HEK293T (cell line): ENCODE results near the gene EIF1AX.
"Not testable (repeated sequence)": the region's sequence is repeated elsewhere in the genome, so short reads cannot be mapped to it uniquely, and the experiment has no call there.

Source experiments
- CTCF ChIA-PET: fragments of 350-600 bp; formaldehyde crosslinking; extraction: SDS; loops from one replicate; lab custom pipeline; 2021; ENCODE audit warnings: antibody characterized with exemption, inconsistent platforms; lab: Yijun Ruan, JAX
- POLR2A ChIA-PET: fragments of 350-600 bp; formaldehyde crosslinking; extraction: SDS; loops from one replicate; lab custom pipeline; 2020; ENCODE audit warnings: antibody characterized with exemption, inconsistent platforms; lab: Yijun Ruan, JAX
- DNase-seq: peaks from one replicate; pipeline ENCODE4 v3.0.0; 2012; ENCODE audit warnings: mixed read lengths; ENCODE audit errors: extremely low spot score
- ARNT ChIP-seq: fragments of 450-650 bp; IDR thresholded peaks from 2 replicates; pipeline ENCODE4 v1.6.1; 2017; ENCODE audit warnings: mild to moderate bottlenecking
- BHLHE40 ChIP-seq: fragments of 450-650 bp; IDR thresholded peaks from 2 replicates; pipeline ENCODE4 v1.6.1; 2016; ENCODE audit warnings: mild to moderate bottlenecking, moderate library complexity, borderline replicate concordance
- CTBP1 ChIP-seq: fragments of 450-650 bp; IDR thresholded peaks from 2 replicates; pipeline ENCODE4 v1.6.1; 2016; ENCODE audit warnings: borderline replicate concordance
- ELF4 ChIP-seq: fragments of 450-650 bp; IDR thresholded peaks from 2 replicates; pipeline ENCODE4 v1.6.1; 2017; ENCODE audit warnings: antibody characterized with exemption
- FOXA1 ChIP-seq: fragments of 450-650 bp; IDR thresholded peaks from 2 replicates; pipeline ENCODE4 v1.6.1; 2016; ENCODE audit warnings: mild to moderate bottlenecking
- FOXK2 ChIP-seq: fragments of 450-650 bp; IDR thresholded peaks from 2 replicates; pipeline ENCODE4 v1.6.1; 2016; ENCODE audit warnings: mild to moderate bottlenecking
- FOXM1 ChIP-seq: fragments of 450-650 bp; IDR thresholded peaks from 2 replicates; pipeline ENCODE4 v1.6.1; 2017; ENCODE audit warnings: mild to moderate bottlenecking, borderline replicate concordance
- HDGF ChIP-seq: fragments of 450-650 bp; IDR thresholded peaks from 2 replicates; pipeline ENCODE4 v1.6.1; 2017; ENCODE audit warnings: antibody characterized with exemption, borderline replicate concordance
- L3MBTL2 ChIP-seq: fragments of 450-650 bp; conservative IDR thresholded peaks from 2 replicates; pipeline ENCODE4 v1.6.1; 2016; ENCODE audit warnings: mild to moderate bottlenecking
- LEF1 ChIP-seq: fragments of 450-650 bp; IDR thresholded peaks from 2 replicates; pipeline ENCODE4 v1.6.1; 2017; ENCODE audit warnings: mild to moderate bottlenecking, borderline replicate concordance
- NFRKB ChIP-seq: fragments of 450-650 bp; IDR thresholded peaks from 2 replicates; pipeline ENCODE4 v1.6.1; 2016; ENCODE audit warnings: mild to moderate bottlenecking, moderate library complexity
- PKNOX1 ChIP-seq: fragments of 450-650 bp; IDR thresholded peaks from 2 replicates; pipeline ENCODE4 v1.6.1; 2016
- SP1 ChIP-seq: fragments of 450-650 bp; IDR thresholded peaks from 2 replicates; pipeline ENCODE4 v1.6.1; 2017
- SUZ12 ChIP-seq: fragments of 450-650 bp; IDR thresholded peaks from 2 replicates; pipeline ENCODE4 v1.6.1; 2016; ENCODE audit warnings: mild to moderate bottlenecking
- TARDBP ChIP-seq: fragments of 450-650 bp; IDR thresholded peaks from 2 replicates; pipeline ENCODE4 v1.6.1; 2016
- ZNF384 ChIP-seq: fragments of 450-650 bp; IDR thresholded peaks from 2 replicates; pipeline ENCODE4 v1.6.1; 2016

Gene EIF1AX

GRCh38 chrX:20171887-20172286 lies 30.2 kb upstream of the EIF1AX start:
- DNase-seq: no peak
- CTCF ChIA-PET: interaction anchor here (0.6 kb wide), 1 partner anchor 560 kb away, joined by 3 read pairs; no protein-coding TSS in a partner anchor
- TF ChIP-seq L3MBTL2: no peak
- no peak for TF ChIP-seq FOXM1
- no peak for TF ChIP-seq CTBP1
- no peak for TF ChIP-seq PKNOX1
- TF ChIP-seq ZNF384: no peak
- no peak for TF ChIP-seq LEF1
- TF ChIP-seq TARDBP: no peak
- TF ChIP-seq NFRKB: no peak
- TF ChIP-seq HDGF: no peak
- no peak for TF ChIP-seq ELF4
- POLR2A ChIA-PET: no interaction called here

GRCh38 chrX:20162516-20162915 lies 20.9 kb upstream of the EIF1AX start:
- CTCF ChIA-PET, DNase-seq, POLR2A ChIA-PET: not testable (repeated sequence)

GRCh38 chrX:20159797-20160385 lies 18.3 kb upstream of the EIF1AX start:
- DNase-seq: no peak
- ChIA-PET POLR2A (interaction anchor here (1.3 kb wide), 1 partner anchor 17 kb away, joined by 4 read pairs; no protein-coding TSS in a partner anchor), CTCF (no interaction called here)
- TF ChIP-seq NFRKB (no peak), FOXK2 (no peak), ARNT (no peak), FOXM1 (no peak), PKNOX1 (no peak), SUZ12 (no peak), FOXA1 (no peak), ELF4 (no peak), L3MBTL2 (no peak), HDGF (no peak), TARDBP (no peak), SP1 (no peak), CTBP1 (no peak), LEF1 (no peak), ZNF384 (no peak), BHLHE40 (no peak)

GRCh38 chrX:20151689-20152088 lies 10.1 kb upstream of the EIF1AX start:
- ChIA-PET POLR2A (interaction anchor here (1.0 kb wide), 1 partner anchor 9 kb away, joined by 3 read pairs; no protein-coding TSS in a partner anchor), CTCF (no interaction called here)
- no peak for TF ChIP-seq CTBP1
- TF ChIP-seq TARDBP: no peak
- no peak for TF ChIP-seq FOXK2
- no peak for TF ChIP-seq SUZ12
- TF ChIP-seq NFRKB: no peak
- no peak for TF ChIP-seq ELF4
- no peak for TF ChIP-seq PKNOX1
- no peak for TF ChIP-seq L3MBTL2
- no peak for TF ChIP-seq BHLHE40
- no peak for TF ChIP-seq LEF1
- TF ChIP-seq FOXM1: no peak
- no peak for DNase-seq

- no peak for DNase-seq
- TF ChIP-seq FOXK2: no peak
- TF ChIP-seq LEF1: no peak
- no peak for TF ChIP-seq ARNT
- no peak for TF ChIP-seq PKNOX1
- POLR2A ChIA-PET: no interaction called here
- CTCF ChIA-PET: no interaction called here
These were observed 7.7 kb upstream of the EIF1AX start for GRCh38 chrX:20149326-20149725.

GRCh38 chrX:20147561-20147960 lies 5.9 kb upstream of the EIF1AX start:
- TF ChIP-seq HDGF: no peak
- TF ChIP-seq ARNT: no peak
- TF ChIP-seq PKNOX1: no peak
- TF ChIP-seq FOXK2: no peak
- TF ChIP-seq LEF1: no peak
- TF ChIP-seq CTBP1: no peak
- TF ChIP-seq SUZ12: no peak
- no peak for TF ChIP-seq ELF4
- TF ChIP-seq FOXM1: no peak
- TF ChIP-seq NFRKB: no peak
- no peak for TF ChIP-seq BHLHE40
- TF ChIP-seq TARDBP: no peak
- TF ChIP-seq ZNF384: no peak
- no peak for TF ChIP-seq SP1
- TF ChIP-seq L3MBTL2: no peak
- TF ChIP-seq FOXA1: no peak
- CTCF ChIA-PET: no interaction called here
- POLR2A ChIA-PET: no interaction called here
- DNase-seq: no peak
